ENCODE data around the gene FOXN4. TPM values are rescaled to one million over a fixed set of nuclear protein-coding genes. Genes with fewer than 3 reads are reported as not detected.

Gene FOXN4
- total and polyA plus RNA-seq, 2 donors (not counting 3 experiments of a cell fraction or from before 2014, with no cell fraction given), result not detected

- CTCF ChIA-PET, result no interaction called here
These were observed 21.5 kb upstream of the FOXN4 start for GRCh38 chr12:109330282-109331230.

GRCh38 chr12:109329686-109330085, 20.6 kb upstream of the FOXN4 start:
- H3K27ac ChIP-seq (ENCODE audit: insufficient read depth, low read depth, low read length), result no peak overlapping the region
- H4K20me1 ChIP-seq (replicated peaks; ENCODE audit: control insufficient read depth, extremely low read depth, insufficient read depth, low read length), result no peaks in the 10 kb centered on the region
- H3K4me2 ChIP-seq (ENCODE audit: insufficient read depth, low read length), result no peak overlapping the region
- TF ChIP-seq CTCF (IDR thresholded peaks at IDR 0.05; ENCODE audit: extremely low read depth in 1 of 2, insufficient read depth in 1 of 2, low read depth in 1 of 2, low read length in 2 of 2) (no peak), GATA2 (IDR thresholded peaks at IDR 0.05; ENCODE audit: insufficient read depth, insufficient read length, low read depth, low read length) (no peak), MAX (IDR thresholded peaks at IDR 0.05; ENCODE audit: insufficient read depth, insufficient read length) (no peak), FOS (IDR thresholded peaks at IDR 0.05; ENCODE audit: borderline replicate concordance, insufficient read depth, low read length) (no peak), MYC (IDR thresholded peaks at IDR 0.05; ENCODE audit: low read depth, low read length) (no peak), EZH2 (IDR thresholded peaks at IDR 0.05; ENCODE audit: borderline replicate concordance, low read depth, low read length, severe bottlenecking) (no peak), JUN (IDR thresholded peaks at IDR 0.05; ENCODE audit: borderline replicate concordance, insufficient read depth, insufficient read length, low read depth) (no peak), POLR2AphosphoS5 (IDR thresholded peaks at IDR 0.05; ENCODE audit: insufficient read depth, low read depth, low read length) (no peak), POLR2A (IDR thresholded peaks at IDR 0.05; ENCODE audit: low read depth, low read length) (no peak)
- ChIA-PET CTCF (no interaction called here), POLR2A (no interaction called here)
- H3K4me1 ChIP-seq (ENCODE audit: control insufficient read depth, extremely low read depth, insufficient read depth, low read length), result no peaks in the 10 kb centered on the region
- no peaks in the 10 kb centered on the region for H3K9me1 ChIP-seq (replicated peaks; ENCODE audit: control insufficient read depth, extremely low read depth, insufficient read depth, low read length)
- H3K79me2 ChIP-seq (ENCODE audit: control insufficient read depth, insufficient read depth, low read length), result no peaks in the 10 kb centered on the region
- no peak for FAIRE-seq
- H3K36me3 ChIP-seq (ENCODE audit: control insufficient read depth in 2 of 2, extremely low read depth in 1 of 2, insufficient read depth in 2 of 2, low read length in 2 of 2), result no peaks in the 10 kb centered on the region
- intact Hi-C loops (cut with micrococcal nuclease), result no loop called here
- H3K27me3 ChIP-seq (ENCODE audit: control insufficient read depth in 2 of 2, insufficient read depth in 2 of 2, low read length in 2 of 2), result peaks cover 5 to 6% of the 10 kb centered on the region in 2 experiments
- no TSS peak for BruUV-seq (replicated peaks)
- H3K4me3 ChIP-seq (replicated peaks in 1 of 3; ENCODE audit: insufficient read depth in 1 of 3, low read depth in 1 of 3, low read length in 3 of 3), result no peak overlapping the region
- dilution Hi-C loops (cut with MboI; ENCODE audit: extremely low pct_ligation_motif_present, low sequenced_read_pairs), result no loop called here
- no peak for DNase-seq (ENCODE audit: low read depth, low spot score)
- no peak overlapping the region for H2AFZ ChIP-seq (ENCODE audit: low read depth, low read length)
- no peaks in the 10 kb centered on the region for H3K9me3 ChIP-seq (replicated peaks; ENCODE audit: control insufficient read depth, insufficient read depth, low read length)
- H3K9ac ChIP-seq (replicated peaks; ENCODE audit: extremely low read depth, insufficient read depth, low read length), result no peak overlapping the region

More at GRCh38 chr12:109330282-109331230, 21.5 kb upstream of the FOXN4 start:
- intact Hi-C loops (cut with micrococcal nuclease), result no loop called here
- POLR2A ChIA-PET, result no interaction called here
- Histone ChIP-seq H3K9me3 (replicated peaks; ENCODE audit: control insufficient read depth, insufficient read depth, low read length) (no peaks in the 10 kb centered on the region), H3K9ac (replicated peaks; ENCODE audit: extremely low read depth, insufficient read depth, low read length) (no peak overlapping the region), H3K27me3 (ENCODE audit: control insufficient read depth in 2 of 2, insufficient read depth in 2 of 2, low read length in 2 of 2) (peaks cover 5 to 6% of the 10 kb centered on the region in 2 experiments), H2AFZ (ENCODE audit: low read depth, low read length) (no peak overlapping the region), H4K20me1 (replicated peaks; ENCODE audit: control insufficient read depth, extremely low read depth, insufficient read depth, low read length) (no peaks in the 10 kb centered on the region), H3K4me1 (ENCODE audit: control insufficient read depth, extremely low read depth, insufficient read depth, low read length) (no peaks in the 10 kb centered on the region), H3K79me2 (ENCODE audit: control insufficient read depth, insufficient read depth, low read length) (no peaks in the 10 kb centered on the region), H3K4me2 (ENCODE audit: insufficient read depth, low read length) (no peak overlapping the region), H3K9me1 (replicated peaks; ENCODE audit: control insufficient read depth, extremely low read depth, insufficient read depth, low read length) (no peaks in the 10 kb centered on the region), H3K36me3 (ENCODE audit: control insufficient read depth in 2 of 2, extremely low read depth in 1 of 2, insufficient read depth in 2 of 2, low read length in 2 of 2) (no peaks in the 10 kb centered on the region), H3K4me3 (replicated peaks in 1 of 3; ENCODE audit: insufficient read depth in 1 of 3, low read depth in 1 of 3, low read length in 3 of 3) (no peak overlapping the region), H3K27ac (ENCODE audit: insufficient read depth, low read depth, low read length) (no peak overlapping the region)
- dilution Hi-C loops (cut with MboI; ENCODE audit: extremely low pct_ligation_motif_present, low sequenced_read_pairs), result no loop called here
- no peak for TF ChIP-seq POLR2A (IDR thresholded peaks at IDR 0.05; ENCODE audit: low read depth, low read length)
- TF ChIP-seq GATA2 (IDR thresholded peaks at IDR 0.05; ENCODE audit: insufficient read depth, insufficient read length, low read depth, low read length), result no peak
- DNase-seq (ENCODE audit: low read depth, low spot score) (no peak), FAIRE-seq (no peak)
- BruUV-seq (replicated peaks), result no TSS peak

Measured in endothelial cell of umbilical vein (primary cell).